Smooth muscle cell of the brain vasculature (primary cell): ENCODE measurements around the gene LILRA1.
"Not testable (repeated sequence)": the region's sequence is repeated elsewhere in the genome, so short reads cannot be mapped to it uniquely, and the experiment has no call there.

Experiments
- DNase-seq: peaks from one replicate; pipeline ENCODE4 v3.0.0-alpha.2; 2012; ENCODE audit warnings: low read depth, low spot score

LILRA1 gene

DNA sequence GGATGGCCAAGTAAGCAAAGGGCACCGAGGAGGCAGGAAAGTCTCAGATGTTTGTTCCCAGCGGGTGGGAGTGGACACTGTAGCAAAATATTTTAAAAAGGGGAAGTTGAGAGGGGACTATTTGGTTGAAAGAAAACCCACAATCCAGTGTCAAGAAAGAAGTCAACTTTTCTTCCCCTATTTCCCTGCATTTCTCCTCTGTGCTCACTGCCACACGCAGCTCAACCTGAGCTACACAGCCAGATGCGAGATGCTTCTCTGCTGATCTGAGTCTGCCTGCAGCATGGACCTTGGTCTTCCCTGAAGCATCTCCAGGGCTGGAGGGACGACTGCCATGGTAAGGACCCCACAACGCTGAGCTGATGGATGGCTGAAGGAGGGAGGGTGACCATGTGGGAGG lies at the start of gene LILRA1:
LILRA1 (plus strand) TSS at position 188 of the 400 bp plus-strand sequence. CDS start 613 bp downstream, outside the sequence.
- not testable (repeated sequence) for DNase-seq

DNA sequence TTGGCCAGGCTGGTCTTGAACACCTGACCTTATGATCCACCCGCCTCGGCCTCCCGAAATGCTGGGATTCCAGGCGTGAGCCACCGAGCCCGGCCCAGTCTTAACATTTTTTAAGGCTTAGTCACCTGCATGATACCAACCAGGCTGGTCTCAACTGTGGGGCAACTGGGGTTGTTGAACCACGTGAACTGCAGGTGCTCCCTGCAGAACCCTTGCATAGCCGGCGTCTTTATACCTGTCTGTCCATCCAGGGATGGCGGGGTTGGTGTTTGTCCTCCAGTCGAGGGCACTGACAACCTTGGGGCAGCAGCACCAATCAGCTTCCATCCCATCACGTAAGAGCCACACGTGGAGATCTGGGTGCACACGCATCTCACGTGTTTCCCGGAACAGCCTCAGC lies 44.6 kb upstream of the LILRA1 start:
- DNase-seq, result no peak

DNA sequence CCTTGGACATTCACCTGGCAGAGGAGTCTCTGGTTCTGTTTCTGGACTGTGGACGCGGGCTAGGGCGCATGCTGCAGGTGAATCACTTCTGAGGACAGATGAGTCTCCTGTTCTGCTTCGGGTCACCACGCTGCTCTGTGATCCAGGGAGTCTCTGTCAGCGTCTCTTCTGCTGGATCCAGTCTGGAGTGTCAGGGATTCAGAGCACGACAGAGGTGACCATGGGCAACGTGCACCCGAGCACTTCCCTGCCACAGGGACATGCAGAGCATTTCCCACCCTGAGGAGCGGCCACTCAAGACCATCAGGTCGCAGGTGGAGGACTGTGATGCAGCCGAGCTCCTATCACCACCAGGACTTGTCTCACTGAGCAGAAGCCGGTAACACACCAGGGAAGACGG lies 44.2 kb upstream of the LILRA1 start:
- DNase-seq, result no peak

DNA sequence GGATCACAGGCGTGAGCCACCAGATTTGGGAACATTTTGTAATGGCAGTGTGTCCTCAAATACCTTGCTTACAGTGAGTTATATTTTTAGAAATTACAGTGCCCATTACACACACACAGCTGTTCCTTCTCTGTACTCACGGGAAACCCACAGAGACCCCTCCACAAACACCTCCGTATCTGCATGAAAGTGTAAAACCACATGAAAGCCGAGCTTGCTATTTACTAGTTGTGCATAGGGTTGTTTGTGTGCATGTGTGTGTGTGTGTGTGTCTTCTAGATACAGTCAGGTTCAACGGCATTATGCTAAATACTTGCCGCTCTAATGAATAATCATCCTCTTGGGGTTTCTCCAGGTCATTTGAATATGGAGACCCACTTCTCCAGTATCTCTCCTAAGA lies 42.1 kb upstream of the LILRA1 start:
- DNase-seq, result no peak

DNA sequence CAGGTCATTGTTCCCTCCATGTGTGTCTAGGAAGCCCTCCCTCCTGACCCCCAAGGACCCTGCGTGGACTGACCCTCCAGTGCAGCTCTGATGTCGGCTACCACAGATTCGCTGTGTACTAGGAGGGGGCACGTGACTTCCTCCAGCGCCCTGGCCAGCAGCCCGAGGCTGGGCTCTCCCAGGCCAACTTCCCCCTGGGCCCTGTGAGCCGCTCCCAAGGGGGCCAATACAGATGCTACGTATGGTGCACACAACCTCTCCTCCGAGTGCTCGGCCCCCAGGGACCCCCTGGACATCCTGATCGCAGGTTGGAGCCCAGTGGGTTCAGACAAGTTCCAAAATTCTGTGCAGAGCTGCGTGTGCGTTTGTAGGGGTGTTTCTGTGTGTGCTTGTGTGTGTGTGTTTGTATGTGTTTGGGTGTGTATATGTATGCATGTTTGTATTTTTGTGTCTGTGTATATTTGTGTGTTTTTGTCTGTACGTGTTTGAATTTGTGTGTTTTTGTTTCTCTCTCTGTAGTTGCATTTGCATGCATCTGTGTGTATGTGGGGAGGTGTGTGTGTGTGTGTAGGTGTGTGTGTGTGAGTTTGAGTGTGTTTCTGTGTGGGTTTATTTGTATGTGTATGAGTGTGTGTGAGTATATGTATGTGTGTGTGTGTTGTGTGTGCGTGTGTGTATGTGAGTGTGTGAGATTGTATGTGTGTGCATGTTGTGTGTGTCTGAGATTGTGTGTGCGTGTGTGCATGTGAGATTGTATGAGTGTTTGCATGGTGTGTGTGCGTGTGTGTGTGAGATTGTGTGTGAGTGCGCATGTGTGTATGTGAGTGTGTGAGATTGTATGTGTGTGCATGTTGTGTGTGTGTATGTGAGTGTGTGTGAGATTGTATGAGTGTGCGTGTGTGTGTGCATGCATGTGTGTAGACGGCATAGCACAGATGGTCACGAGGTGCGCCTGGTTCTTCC lies 41.2 kb upstream of the LILRA1 start:
- DNase-seq, result no peak

DNA sequence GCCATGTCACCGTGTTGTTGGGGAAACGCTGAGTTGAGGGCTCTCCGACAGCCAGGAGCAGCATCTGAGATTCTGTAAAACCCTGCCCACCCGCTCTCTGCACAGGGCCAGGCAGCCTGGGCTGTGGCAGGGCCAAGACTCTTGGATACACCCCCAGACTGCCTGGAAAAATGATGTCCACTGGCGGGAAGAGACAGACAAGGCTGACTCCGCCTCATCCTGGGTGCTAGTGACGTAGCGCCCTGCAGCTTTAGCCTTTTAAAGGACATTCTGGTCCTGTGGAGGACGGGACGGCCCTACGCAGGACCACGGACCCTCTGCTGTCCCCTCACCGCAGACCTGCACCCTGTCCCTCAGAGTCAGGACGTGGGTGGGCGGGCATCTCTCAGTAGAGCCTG lies 40.5 kb upstream of the LILRA1 start:
- DNase-seq, result no peak

DNA sequence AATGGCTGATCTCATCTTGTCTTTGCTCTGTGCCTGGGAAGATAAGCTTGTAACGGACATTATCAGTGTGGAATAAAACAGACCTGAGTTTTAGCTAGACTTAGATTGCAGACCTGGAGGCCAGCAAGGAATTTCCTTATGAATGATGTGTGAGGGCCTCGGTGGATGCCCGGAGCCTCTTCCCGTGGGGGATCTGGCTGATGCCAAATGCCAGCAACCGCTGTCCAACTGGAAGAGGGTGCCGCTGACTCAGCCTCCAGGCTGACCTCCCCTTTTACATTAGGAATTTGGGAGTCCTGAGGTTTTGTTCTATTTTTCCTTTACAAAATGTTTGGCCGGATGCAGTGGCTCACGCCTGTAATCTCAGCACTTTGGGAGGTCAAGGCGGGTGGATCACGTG lies 39.4 kb upstream of the LILRA1 start:
- no peak for DNase-seq

DNA sequence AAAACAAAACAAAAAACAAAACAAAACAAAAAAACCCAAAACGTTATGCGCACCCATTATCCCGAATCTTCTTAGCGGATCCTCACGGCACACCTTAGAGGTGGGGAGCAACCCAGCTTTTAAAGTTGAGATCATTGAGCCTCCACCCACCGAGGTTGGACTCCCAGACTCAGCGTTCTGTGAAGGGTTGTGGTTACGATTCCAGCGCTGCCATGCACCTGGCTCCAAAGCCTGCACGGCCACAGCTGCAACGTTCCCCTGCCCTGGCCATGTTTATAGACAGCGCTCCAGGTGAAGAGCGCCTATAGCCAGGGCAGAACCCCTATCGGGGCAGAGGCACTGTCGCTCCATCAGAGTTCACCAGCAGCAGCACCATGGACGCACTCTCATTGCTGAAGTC lies 38.5 kb upstream of the LILRA1 start:
- DNase-seq, result no peak

DNA sequence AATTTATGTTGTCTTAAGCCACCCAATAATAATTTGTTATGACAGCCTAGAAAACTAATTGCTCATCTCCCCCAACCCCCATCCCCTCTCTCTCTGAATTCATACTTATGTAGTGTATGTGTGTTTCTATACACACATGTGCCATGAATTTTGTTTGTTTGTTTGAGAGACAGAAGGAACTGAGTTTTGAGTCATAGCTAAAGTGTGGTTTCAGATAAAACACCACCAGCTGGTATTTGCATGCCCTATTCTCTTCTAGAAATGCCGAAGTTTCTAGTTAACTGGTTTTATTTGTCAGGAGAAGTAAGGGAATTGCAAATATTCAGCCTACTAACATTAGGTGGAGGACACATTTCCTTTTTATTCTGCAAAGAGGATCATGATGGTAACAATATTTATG lies 37.2 kb upstream of the LILRA1 start:
- no peak for DNase-seq

DNA sequence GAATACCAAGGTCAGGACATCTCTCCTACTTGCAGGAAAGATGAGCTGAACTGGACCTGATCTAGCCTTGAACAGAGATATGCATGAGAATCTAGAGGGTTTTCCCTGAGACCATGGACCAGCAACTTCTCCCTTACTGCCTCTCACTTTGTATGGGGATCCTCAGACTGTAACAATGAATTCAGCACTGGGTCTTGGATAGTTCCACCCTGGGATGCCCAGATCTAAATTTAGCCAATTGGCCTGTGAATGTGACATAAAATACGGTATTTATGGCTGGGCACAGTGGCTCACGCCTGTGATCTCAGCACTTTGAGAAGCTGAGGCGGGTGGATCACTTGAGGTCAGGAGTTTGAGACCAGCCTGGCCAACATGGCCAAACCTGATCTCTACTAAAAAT lies 35.1 kb upstream of the LILRA1 start:
- DNase-seq, result no peak

DNA sequence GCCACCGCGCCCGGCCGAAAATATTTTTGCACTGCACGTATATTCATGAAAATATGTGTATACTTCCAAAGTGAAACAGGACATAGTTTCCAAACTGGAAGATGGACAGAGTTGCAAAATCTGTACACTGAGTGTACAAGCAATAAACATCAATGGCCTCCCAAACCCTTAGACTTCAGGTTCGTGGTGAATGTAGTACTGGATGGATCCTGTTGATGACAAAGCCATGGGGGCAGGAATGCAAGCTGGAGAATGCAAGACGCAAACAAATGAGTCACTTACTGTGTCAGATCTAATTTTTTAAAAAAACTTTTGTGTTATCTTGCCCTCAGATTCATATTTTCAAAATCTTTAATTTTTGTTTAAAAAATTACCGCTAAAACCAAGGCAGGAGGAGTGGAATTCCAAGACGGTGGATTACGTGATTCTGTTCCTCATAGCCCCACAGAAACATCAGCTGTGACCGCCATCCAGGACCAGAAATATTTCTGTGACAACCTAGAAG lies 32.5 kb upstream of the LILRA1 start:
- no peak for DNase-seq

DNA sequence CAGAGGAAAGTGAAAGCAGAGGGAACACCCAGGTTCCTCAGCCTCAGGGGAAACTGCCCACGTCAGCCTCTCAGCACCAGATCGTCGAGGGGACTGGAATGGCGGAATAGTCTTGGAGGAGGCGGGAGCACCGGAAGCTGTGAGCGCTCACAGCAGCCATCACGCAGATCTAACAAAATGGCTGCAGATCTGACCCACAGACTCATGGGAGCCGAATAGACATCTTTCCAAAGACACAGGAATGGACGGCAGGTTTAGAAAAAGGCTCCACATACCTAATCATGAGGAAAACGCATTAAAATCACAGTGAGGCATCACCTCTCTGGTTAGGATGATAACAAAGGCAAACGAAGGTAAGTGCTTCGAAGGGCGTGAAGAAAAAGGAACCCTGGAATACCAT lies 31.6 kb upstream of the LILRA1 start:
- no peak for DNase-seq

DNA sequence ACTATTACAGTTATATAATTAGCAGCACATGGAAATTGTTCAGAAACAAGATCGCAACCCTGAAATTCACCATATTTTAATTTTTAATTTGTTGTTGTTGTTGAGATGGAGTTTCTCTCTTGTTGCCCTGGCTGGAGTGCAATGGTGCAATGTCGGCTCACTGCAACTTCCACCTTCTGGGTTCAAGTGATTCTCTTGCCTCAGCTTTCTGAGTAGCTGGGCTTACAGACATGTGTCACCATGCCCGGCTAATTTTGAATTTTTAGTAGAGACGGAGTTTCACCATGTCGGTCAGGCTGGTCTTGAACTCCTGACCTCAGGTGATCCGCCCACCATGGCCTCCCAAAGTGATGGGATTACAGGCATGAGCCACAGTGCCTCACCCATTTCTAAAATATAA lies 30.2 kb upstream of the LILRA1 start:
- DNase-seq, result not testable (repeated sequence)

DNA sequence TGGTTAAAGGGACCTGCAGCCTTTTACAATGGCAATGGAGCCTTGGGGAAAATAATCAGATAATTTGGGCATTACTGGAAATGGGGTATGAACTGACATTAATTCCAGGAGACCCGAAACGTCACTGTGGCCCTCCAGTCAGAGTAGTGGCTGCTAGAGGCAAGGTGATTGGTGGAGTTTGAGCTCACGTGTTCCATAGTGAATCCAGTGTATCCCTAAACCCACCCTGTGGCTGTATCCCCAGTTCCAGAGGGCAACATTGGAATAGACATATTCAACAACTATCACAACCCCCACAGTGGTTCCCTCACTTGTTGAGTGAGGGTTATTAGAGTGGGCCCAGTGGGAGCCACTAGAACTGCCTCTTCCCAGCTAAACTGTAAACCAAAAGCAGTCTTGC lies 23.1 kb upstream of the LILRA1 start:
- DNase-seq, result no peak

DNA sequence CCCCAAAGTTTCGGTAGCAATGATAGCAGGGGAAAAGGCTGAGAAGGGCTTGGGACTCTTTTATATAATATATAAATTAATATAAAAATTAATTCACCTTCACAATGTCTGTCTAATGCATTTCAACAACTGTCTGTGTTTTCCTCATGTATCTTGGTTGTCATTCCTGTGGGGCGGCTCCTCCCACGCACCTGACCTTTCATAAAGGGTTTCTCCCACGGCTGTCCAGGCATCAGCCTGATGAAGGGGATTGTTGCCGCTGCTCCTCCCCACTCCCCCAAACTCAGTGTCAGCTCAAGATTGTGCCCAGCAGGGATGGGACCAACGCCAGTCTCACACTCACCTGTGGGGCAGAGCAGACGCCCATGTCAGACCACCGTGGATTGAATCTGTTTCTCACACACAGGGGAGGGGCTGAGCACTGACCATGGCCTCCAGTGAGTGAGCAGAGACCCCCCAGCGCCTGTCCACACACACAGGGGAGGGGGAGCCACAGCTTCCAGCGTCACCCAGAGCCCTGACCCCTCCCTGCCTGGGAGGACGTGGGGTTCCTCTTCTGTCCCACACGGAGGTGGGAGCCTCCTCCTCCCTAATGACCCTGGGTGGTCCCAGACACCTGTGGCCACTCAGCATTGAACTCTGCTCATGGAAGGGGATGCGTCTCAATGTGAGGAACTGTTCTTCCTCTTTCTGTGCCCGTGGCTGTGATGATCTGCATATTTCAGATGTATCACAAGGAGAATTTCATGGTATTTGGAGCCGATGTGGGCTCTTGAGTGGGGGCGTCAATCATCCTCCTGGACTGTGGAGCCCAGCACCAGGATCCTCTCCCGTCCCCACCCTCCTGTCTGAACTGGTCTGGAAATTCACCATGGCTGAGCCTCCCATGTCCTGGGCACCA lies 21.5 kb upstream of the LILRA1 start:
- DNase-seq, result not testable (repeated sequence)

DNA sequence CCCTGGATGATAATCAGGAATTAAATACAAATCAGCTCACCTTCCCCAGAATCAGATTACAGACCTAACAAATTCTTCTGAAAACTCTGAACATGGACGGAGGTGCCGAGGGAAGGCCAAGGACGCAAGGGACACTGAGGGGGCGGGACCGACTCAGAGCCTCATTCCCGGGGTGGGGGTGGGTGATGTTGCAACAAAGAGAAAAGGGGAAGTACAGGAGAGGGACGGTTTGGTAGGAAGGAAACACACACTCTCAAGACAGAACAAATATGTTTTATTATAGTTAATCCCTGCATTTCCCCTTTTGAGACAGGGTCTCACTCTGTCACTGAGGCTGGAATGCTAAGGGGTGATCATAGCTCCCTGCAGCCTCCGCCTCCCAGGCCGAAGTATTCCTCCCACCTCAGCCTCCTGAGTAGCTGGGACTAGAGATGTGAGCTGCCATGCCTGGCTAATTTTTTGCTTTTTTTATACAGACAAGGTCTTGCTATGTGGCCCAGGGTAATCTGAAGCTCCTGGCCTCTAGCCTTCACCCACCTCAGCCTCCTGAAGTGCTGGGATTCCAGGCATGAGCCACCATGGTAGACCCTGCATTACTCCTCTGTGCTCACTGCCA lies 20.6 kb upstream of the LILRA1 start:
- DNase-seq, result no peak

DNA sequence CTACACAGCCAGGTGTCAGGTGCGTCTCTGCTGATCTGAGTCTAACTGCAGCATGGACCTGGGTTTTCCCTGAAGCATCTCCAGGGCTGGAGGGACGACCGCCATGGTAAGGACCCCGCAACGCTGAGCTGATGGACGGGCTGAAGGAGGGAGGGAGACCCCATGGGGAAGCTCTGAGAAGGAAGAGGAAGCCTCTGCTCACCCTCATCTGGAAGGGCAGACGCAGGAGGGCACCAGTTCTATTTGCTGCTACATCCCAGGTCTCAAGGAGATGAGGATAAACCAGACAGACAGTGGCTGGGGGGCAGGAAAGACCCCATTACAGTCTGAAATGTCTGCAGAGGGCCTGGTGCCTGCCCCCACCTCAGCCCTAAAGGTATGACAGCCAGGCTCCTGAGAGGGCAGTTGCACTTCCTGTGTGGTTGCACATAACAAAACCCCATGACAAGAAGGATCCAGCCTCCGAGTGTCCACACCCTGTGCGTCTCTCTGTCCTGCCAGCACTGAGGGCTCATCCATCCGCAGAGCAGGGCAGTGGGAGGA lies 20.0 kb upstream of the LILRA1 start, which contains the start of gene LILRA2:
LILRA2 (plus strand) TSS at position 461 of the 543 bp plus-strand sequence. CDS start 89 bp downstream, outside the sequence.
- DNase-seq, result no peak

DNA sequence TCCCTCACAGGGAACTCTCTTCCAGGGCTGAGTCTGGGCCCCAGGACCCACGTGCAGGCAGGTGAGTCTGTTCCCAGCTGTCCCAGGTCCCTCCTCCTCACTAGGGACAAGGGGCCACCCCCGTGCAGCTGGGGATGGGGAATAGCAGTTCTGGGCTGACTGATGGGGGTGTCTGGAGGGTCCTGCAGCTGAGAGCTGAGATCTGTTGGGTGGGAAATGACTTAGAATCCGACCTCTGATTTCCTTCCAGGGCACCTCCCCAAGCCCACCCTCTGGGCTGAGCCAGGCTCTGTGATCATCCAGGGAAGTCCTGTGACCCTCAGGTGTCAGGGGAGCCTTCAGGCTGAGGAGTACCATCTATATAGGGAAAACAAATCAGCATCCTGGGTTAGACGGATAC lies 19.4 kb upstream of the LILRA1 start:
- no peak for DNase-seq

DNA sequence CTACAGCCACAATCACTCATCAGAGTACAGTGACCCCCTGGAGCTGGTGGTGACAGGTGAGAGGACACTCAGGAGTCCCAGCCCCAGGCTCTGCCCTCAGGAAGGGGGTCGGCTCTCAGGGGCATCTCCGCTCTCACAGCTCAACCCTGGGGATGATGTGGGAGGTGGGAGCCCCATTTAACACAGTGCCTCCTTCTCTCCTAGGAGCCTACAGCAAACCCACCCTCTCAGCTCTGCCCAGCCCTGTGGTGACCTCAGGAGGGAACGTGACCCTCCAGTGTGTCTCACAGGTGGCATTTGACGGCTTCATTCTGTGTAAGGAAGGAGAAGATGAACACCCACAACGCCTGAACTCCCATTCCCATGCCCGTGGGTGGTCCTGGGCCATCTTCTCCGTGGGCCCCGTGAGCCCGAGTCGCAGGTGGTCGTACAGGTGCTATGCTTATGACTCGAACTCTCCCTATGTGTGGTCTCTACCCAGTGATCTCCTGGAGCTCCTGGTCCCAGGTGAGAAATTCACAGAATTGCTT lies 18.8 kb upstream of the LILRA1 start:
- DNase-seq, result no peak

DNA sequence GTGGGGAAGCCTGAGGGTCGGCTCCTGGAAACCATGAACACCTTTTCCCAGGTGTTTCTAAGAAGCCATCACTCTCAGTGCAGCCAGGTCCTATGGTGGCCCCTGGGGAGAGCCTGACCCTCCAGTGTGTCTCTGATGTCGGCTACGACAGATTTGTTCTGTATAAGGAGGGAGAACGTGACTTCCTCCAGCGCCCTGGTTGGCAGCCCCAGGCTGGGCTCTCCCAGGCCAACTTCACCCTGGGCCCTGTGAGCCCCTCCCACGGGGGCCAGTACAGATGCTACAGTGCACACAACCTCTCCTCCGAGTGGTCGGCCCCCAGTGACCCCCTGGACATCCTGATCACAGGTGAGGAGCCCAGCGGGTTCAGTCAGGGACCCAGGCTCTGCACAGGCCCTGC lies 18.2 kb upstream of the LILRA1 start:
- not testable (repeated sequence) for DNase-seq

DNA sequence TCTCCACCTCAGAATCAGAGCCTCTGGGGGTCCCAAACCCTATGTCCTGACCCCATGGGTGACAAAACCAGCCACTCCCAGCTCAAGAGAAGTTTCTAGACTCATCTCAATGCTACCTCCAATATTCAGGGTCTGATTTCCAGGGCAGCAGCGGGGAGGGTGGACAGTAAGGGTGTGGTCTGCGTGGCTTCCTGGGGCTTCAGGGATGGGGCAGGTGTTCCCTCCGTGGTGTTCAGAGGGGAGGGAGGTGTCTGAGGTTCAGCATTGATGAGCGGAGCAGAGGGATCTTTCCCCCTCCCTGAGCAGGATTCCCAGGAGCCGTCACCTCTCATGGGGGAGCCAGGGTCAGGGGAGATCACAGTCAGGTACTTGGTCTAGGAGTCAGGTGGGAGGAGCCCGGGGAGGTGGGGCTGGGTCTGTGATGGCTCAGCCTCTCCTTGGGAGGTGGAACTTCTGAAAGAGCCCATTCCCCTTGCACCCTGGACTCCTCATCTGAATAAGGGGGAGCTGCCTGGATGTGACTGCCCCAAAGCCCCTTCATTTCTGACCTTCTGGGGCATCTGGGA lies 16.9 kb upstream of the LILRA1 start:
- no peak for DNase-seq
